Fibroblast of mammary gland (primary cell): ENCODE measurements around the gene YWHAG.
"Not testable (repeated sequence)": the region's sequence is repeated elsewhere in the genome, so short reads cannot be mapped to it uniquely, and the experiment has no call there.

ENCODE experiments used
- DNase-seq: peaks from one replicate; pipeline ENCODE4 v3.0.0-alpha.2; 2010; ENCODE audit warnings: low read depth
- H3K4me3 ChIP-seq: 2 replicates; pipeline ENCODE4 v1.5.1; 2011; ENCODE audit warnings: low read depth, mild to moderate bottlenecking, low read length, moderate library complexity; ENCODE audit not compliant: control insufficient read depth
- TF ChIP-seq, protein P1 (sequence below): conservative IDR thresholded peaks from 2 replicates; pipeline ENCODE4 v1.5.1; 2011; ENCODE audit warnings: low read depth, low read length, inconsistent platforms; ENCODE audit not compliant: control insufficient read depth, insufficient read depth

Gene YWHAG

DNA sequence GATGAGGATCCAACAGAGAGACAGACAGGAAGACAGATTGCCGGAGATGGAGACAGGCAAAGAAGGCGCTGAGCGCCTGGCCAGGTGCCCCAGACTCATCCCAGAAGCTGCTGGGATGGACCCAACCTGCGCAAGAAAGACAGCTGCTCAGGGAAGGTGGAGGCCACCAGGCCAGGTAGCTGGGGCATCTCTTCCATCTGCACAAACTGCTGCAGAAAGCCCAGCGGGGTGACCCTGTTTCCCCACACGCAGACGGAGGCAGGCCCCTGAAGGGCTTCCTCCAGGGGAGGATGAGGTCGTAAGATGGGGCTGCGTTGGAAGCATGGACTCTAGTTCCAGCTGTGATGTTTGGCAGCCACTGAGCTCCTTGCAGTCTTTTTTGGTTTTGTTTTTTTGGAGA is 16.5 kb upstream of the YWHAG start:
- TF ChIP-seq, protein P1, sequence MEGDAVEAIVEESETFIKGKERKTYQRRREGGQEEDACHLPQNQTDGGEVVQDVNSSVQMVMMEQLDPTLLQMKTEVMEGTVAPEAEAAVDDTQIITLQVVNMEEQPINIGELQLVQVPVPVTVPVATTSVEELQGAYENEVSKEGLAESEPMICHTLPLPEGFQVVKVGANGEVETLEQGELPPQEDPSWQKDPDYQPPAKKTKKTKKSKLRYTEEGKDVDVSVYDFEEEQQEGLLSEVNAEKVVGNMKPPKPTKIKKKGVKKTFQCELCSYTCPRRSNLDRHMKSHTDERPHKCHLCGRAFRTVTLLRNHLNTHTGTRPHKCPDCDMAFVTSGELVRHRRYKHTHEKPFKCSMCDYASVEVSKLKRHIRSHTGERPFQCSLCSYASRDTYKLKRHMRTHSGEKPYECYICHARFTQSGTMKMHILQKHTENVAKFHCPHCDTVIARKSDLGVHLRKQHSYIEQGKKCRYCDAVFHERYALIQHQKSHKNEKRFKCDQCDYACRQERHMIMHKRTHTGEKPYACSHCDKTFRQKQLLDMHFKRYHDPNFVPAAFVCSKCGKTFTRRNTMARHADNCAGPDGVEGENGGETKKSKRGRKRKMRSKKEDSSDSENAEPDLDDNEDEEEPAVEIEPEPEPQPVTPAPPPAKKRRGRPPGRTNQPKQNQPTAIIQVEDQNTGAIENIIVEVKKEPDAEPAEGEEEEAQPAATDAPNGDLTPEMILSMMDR, result no peak
- no peak overlapping the region for H3K4me3 ChIP-seq
- DNase-seq, result no peak

DNA sequence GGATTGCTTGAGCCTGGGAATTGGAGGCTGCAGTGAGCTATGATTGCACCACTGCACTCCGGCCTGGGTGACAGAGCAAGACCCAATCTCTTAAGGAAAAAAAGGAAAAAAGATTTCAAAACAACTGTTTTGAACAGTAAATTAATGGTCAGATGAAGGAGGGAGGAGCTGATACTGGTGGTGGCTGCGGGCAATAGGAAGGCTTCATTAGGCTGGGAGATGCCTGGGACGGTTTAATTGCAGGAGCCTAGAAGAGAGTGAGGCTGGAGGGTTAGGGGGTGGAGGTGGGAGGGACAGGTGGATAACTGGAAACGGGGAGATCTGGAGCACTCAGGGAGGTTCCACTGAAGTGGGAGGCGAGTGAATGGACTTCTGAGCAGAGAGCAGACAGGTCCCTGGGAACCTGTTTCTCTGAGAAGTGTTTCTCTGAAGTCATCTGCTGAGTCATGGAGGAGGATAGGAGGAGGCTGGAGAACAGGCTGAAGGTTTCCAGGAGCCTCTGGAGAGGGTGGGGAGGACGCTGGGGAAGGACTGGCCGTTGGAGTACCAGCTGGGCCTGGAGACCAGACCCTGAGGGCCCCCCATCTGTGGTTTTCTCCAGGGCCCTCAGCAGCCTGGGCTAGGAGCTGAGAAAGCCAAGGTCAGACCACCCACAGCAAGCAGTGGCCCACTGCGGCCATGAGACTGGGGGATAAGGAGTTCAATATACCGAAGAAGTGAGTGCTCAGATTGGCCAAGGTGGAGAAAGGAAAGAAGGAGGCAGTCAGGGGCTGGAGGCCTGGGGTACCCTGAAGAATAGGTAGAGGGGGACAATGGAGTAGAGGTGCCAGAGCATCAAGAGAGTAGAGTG is 14.4 kb upstream of the YWHAG start:
- DNase-seq, result peak; percentile 85
- no peak overlapping the region for H3K4me3 ChIP-seq
- TF ChIP-seq, protein P1, result no peak

DNA sequence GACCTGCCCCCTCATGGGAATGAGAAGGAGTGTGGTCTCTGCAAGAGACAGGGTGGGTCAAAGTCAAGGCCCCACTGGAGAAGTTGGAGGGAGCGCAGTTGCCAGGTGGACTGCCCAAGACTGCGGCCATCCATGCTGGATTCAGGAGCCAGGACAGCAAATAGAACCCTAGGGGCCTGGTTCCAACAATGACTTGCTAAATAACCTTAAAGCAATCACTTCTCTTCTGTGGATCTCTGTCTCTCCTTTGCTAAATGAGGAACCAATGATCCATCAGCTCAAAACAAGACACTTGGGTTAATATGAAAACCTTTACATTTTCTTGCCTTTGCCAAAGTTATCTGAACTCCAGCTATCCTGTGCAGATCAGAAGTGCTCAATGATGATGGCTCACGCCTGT is 12.6 kb upstream of the YWHAG start:
- no peak overlapping the region for H3K4me3 ChIP-seq
- TF ChIP-seq, protein P1, result no peak
- no peak for DNase-seq

DNA sequence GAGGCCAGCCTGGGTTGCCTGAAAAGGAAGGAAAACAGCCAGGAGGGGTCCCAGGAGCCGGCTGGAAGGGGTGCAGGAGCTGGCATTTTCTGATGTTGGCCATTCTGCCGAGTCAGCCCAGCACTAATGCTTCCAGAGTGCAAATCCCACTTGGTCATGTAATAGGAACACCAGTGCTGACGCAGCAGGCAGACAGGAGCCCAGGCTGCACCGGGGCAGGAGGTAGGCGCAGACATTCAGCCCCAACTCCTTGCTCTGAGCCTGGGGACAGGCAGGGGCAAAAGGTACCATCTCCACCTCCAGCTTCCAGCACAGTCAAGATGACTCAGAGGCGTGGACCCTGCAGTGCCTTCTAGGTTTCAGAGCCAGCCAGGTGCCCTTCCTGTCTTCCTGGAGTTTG is 10.2 kb upstream of the YWHAG start:
- TF ChIP-seq, protein P1, result no peak
- no peak for DNase-seq
- H3K4me3 ChIP-seq, result no peak overlapping the region

DNA sequence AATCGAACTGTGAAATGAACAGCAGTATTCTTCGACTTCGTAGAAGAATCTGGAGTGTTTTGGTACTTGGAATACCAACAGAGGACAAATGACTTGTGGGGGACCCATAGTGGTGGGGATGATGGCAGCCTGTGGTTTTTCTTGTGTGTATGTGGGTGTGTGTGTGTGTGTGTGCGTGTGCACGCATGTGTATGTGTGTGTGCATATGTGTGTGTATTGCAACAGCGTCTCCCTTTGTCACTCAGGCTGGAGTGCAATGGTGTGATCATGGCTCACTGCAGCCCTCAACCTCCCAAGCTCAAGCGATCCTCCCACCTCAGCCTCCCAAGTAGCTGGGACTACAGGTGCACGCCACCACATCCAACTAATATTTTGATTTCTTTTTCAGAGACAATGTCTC is 9.4 kb upstream of the YWHAG start:
- TF ChIP-seq, protein P1, result no peak
- H3K4me3 ChIP-seq, result no peak overlapping the region
- DNase-seq, result no peak

DNA sequence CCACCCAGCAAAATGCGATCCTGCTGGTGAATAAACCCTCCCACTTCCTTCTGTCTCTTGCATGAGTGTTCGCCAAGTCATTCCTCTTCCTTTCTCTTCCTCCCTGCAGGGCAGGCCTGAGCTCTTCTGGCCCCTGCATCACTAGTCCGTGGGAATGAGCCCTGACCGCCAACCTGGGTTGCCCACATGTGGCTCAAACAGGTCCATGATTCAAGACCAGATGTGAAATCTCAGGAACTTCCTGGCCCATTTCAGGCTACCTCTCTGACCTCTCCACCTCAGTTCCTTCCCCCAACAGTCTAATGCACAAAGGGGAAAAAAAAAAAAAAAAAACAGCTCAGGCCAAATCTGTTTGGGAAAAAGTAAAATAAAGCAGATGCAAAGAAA is 5.4 kb upstream of the YWHAG start:
- H3K4me3 ChIP-seq, result no peak overlapping the region
- DNase-seq, result peak; percentile 88

DNA sequence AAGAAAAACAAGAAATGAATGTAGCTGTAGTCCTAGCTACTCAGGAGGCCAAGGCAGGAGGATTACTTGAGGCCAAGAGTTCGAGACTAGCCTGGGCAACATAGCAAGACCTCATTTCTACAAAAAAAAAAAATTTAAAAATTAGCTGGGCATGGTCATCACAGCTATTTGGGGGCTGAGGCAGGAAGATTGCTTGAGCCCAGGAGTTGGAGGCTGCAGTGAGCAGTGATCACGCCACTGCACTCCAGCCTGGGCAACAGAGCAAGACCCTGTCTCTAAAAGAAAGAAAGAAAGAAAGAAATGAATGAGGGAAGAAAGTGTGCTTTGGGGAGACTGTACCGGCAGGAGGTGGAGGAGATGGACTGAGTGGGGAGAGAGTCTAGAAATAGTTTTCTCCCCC is 5.0 kb upstream of the YWHAG start:
- not testable (repeated sequence) for DNase-seq, H3K4me3 ChIP-seq

More for the DNA sequence above, 5.4 kb upstream of the YWHAG start:
- TF ChIP-seq, protein P1, result no peak
